ENCODE data around the gene DNAJC18. TPM values are rescaled to one million over a fixed set of nuclear protein-coding genes. Genes with fewer than 3 reads are reported as not detected.

The DNAJC18 gene
- total and polyA plus RNA-seq, 12 donors: 4.9 to 16.2 (median 8.8) TPM

DNA sequence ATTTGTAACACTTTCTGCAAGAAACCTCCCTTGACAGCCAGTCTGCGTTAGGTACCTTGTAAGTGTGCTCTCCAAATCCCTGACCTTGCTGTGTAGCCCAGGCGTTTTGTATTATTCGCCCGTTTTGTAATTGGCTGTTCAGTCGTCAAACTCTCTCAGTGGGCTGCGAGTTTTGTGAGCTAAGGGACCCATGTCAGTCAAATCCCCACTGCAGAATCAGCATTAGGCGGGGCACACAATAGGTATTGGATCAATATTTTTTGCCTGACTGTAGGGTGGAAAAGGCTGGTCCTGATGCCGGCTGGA is 665 bp downstream of the DNAJC18 start:
- peak overlapping the region in 2 of 4 donors; percentile 69 to 79 for H3K4me3 ChIP-seq
- TF ChIP-seq, protein P1, sequence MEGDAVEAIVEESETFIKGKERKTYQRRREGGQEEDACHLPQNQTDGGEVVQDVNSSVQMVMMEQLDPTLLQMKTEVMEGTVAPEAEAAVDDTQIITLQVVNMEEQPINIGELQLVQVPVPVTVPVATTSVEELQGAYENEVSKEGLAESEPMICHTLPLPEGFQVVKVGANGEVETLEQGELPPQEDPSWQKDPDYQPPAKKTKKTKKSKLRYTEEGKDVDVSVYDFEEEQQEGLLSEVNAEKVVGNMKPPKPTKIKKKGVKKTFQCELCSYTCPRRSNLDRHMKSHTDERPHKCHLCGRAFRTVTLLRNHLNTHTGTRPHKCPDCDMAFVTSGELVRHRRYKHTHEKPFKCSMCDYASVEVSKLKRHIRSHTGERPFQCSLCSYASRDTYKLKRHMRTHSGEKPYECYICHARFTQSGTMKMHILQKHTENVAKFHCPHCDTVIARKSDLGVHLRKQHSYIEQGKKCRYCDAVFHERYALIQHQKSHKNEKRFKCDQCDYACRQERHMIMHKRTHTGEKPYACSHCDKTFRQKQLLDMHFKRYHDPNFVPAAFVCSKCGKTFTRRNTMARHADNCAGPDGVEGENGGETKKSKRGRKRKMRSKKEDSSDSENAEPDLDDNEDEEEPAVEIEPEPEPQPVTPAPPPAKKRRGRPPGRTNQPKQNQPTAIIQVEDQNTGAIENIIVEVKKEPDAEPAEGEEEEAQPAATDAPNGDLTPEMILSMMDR (IDR thresholded peaks at IDR 0.05): no peak
- no peak for TF ChIP-seq POLR2A (IDR thresholded peaks at IDR 0.05)
- no peaks in the 10 kb centered on the region for H3K36me3 ChIP-seq (replicated peaks in 1 of 2)
- H3K27me3 ChIP-seq: no peaks in the 10 kb centered on the region
- no peak for DNase-seq
- H3K27ac ChIP-seq: peak overlapping the region in 2 of 5 donors; percentile 93 to 96
- no peaks in the 10 kb centered on the region for H3K9me3 ChIP-seq (replicated peaks in 1 of 3)
- peaks cover 0 to 15% of the 10 kb centered on the region in 2 donors for H3K4me1 ChIP-seq (replicated peaks in 1 of 2)
- intact Hi-C loops (cut with DNase I): no loop called here
- whole genome bisulfite sequencing, 4 donors: 18 to 23% (median 20%) methylated on average over 8 of the region's 8 CpGs

DNA sequence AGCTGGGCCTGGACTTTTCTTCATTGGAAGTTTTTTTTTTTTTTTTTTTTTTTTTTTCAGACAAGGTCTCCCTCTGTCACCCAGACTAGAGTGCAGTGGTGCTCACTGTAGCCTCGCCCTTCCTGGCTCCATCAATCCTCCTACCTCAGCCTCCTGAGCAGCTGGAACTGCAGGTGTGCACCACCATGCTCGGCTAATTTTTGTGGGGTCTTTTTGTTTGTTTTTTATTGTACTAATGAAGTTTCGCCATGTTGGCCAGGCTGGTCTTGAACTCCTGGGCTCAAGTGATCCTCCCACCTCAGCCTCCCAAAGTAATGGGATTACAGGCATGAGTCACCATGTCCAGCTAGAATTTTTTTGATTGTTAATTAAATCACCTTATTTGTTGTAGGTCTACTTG is 3.6 kb downstream of the DNAJC18 start:
- no peak overlapping the region for H3K27ac ChIP-seq
- H3K4me1 ChIP-seq (replicated peaks in 1 of 2): peaks cover 0 to 14% of the 10 kb centered on the region in 2 donors
- no peaks in the 10 kb centered on the region for H3K36me3 ChIP-seq (replicated peaks in 1 of 2)
- H3K27me3 ChIP-seq: no peaks in the 10 kb centered on the region
- intact Hi-C loops (cut with DNase I): no loop called here
- TF ChIP-seq, protein P1 (IDR thresholded peaks at IDR 0.05): no peak
- TF ChIP-seq POLR2A (IDR thresholded peaks at IDR 0.05): no peak
- DNase-seq: peak in 1 of 7 donors; percentile 44
- 96% methylated on average over 3 of the region's 3 CpGs for WGBS, 4 donors
- H3K9me3 ChIP-seq (replicated peaks in 1 of 3): no peaks in the 10 kb centered on the region
- H3K4me3 ChIP-seq: no peak overlapping the region

DNA sequence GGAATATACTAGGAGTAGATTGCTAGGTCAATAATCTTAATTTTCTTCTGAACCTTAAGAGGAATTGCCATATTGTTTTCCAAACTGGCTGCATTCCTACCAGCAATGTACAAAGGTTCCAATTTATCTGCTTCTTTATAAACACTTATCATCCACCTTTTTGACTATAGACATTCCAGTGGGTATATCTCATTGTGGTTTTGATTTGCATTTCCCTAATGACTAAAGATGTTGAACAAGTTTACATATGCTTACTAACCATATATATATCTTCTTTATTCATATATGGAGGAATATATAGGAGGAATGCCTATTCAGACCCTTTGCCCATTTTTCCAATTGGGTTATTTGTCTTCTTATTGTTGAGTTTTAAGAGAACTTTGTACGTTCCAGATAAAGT is 7.6 kb downstream of the DNAJC18 start:
- H3K9me3 ChIP-seq (replicated peaks in 1 of 3): no peaks in the 10 kb centered on the region
- H3K4me1 ChIP-seq (replicated peaks in 1 of 2): no peaks in the 10 kb centered on the region
- 76 to 91% (median 82%) methylated on average over 1 of the region's 1 CpG for WGBS, 4 donors
- no peak for DNase-seq
- no peak overlapping the region for H3K4me3 ChIP-seq
- H3K27me3 ChIP-seq: no peaks in the 10 kb centered on the region
- no peak for TF ChIP-seq POLR2A (IDR thresholded peaks at IDR 0.05)
- intact Hi-C loops (cut with DNase I): no loop called here
- no peaks in the 10 kb centered on the region for H3K36me3 ChIP-seq (replicated peaks in 1 of 2)
- no peak overlapping the region for H3K27ac ChIP-seq

DNA sequence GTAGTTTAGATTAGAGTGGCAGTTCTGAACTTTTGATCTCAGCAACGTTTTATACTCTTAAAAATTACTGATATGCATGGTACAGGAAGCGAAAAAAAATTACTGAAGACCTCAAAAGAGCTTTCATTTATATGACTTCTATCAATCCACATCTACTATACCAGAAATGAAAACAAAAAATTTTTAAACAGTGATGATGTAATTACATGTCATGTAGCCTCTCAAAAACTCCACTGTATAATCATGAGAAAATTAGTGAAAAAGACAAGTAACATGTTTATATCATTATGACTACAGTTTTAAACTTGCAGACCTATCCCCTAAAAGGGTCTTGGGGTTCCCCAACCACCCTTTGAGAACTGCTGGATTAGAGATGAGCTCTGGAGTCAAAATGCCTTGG is 9.3 kb downstream of the DNAJC18 start:
- WGBS, 4 donors: 87 to 99% (median 88%) methylated on average over 2 of the region's 2 CpGs
- no peaks in the 10 kb centered on the region for H3K4me1 ChIP-seq (replicated peaks in 1 of 2)
- no peaks in the 10 kb centered on the region for H3K9me3 ChIP-seq (replicated peaks in 1 of 3)
- no peak for DNase-seq
- no peak for TF ChIP-seq POLR2A (IDR thresholded peaks at IDR 0.05)
- TF ChIP-seq, protein P1 (IDR thresholded peaks at IDR 0.05): no peak
- H3K4me3 ChIP-seq: no peak overlapping the region
- H3K36me3 ChIP-seq (replicated peaks in 1 of 2): peaks cover 0 to 15% of the 10 kb centered on the region in 2 donors
- intact Hi-C loops (cut with DNase I): no loop called here
- no peaks in the 10 kb centered on the region for H3K27me3 ChIP-seq
- no peak overlapping the region for H3K27ac ChIP-seq

DNA sequence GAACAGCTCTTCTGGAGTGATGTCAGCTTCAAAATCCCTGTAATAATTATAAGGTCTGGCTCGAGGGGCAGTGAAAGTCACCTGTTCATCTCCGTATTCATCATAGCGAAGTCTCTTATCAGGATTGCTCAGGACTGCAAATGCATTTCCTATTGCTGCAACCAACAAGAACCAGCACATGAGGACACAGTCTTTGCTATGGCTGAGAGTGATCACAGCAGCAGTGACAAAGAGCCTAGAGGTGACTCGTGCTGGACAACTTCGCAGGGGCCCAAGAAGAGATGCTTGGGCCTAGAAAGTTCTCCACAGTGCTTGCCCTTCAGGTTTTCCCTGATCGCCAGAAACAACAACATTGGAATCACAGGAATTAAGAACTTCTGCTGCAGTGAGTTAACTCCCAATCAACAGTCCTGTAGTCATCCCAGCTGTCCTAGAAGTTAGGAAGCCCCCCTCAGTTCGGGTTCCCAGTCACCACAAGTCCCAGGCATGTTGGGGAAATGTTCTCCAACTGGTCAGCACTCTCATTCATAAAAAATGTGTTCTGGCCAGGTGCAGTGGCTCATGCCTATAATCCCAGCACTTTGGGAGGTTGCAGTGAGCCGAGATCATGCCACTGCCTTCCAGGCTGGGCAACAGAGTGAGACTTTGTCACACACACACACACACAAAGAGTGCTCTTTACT is 13.0 kb downstream of the DNAJC18 start:
- no peaks in the 10 kb centered on the region for H3K9me3 ChIP-seq (replicated peaks in 1 of 3)
- no peak for TF ChIP-seq POLR2A (IDR thresholded peaks at IDR 0.05)
- TF ChIP-seq, protein P1 (IDR thresholded peaks at IDR 0.05): no peak
- DNase-seq: peak in 1 of 7 donors; percentile 43

More for the DNA sequence above, 13.0 kb downstream of the DNAJC18 start:
- H3K36me3 ChIP-seq (replicated peaks in 1 of 2): peaks cover 0 to 17% of the 10 kb centered on the region in 2 donors
- H3K27me3 ChIP-seq: no peaks in the 10 kb centered on the region
- no peak overlapping the region for H3K27ac ChIP-seq
- no peaks in the 10 kb centered on the region for H3K4me1 ChIP-seq (replicated peaks in 1 of 2)
- 75 to 91% (median 81%) methylated on average over 8 of the region's 8 CpGs for WGBS, 4 donors
- intact Hi-C loops (cut with DNase I): loop anchor here in 1 of 2 donors (10.0 kb wide), 1 partner anchor 338 kb away; no protein-coding TSS in a partner anchor
- H3K4me3 ChIP-seq: no peak overlapping the region
